Stimulated activated CD8-positive, alpha-beta memory T cell treated with anti-CD3 and anti-CD28 coated beads, Interleukin-7, amount 100 ng/mL, for 48 hours (primary cell): ENCODE results near the gene ENC1.

Source experiments
- DNase-seq, 2 donors: peaks; one replicate each; pipeline ENCODE4 v3.0.0-alpha.2; 2020; ENCODE audit warnings: low read depth in 1 of 2; ENCODE audit errors: extremely low read depth in 1 of 2

The ENC1 gene

GRCh38 chr5:74613283-74613682, 27.2 kb downstream of the ENC1 start:
- DNase-seq = no peak

DNA sequence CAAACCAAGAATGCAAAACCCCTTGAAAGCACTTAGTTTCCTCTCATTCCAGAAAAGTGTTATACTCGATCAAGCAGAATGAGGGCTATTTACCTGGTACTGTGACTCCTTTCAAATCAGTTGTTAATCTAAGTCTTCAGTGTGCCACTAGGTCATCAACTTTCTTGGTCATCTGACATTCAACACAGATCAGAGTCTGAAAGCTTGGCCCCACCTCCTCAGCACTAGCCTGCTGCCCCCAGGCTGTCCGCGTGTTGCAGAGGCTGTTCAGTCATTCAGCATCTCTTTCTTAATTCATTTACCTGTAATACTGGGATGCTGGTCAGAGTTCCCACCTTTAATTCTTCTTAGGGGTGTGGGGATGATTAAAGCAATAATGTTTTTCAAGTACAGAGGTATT, 28.5 kb downstream of the ENC1 start:
- DNase-seq = no peak

DNA sequence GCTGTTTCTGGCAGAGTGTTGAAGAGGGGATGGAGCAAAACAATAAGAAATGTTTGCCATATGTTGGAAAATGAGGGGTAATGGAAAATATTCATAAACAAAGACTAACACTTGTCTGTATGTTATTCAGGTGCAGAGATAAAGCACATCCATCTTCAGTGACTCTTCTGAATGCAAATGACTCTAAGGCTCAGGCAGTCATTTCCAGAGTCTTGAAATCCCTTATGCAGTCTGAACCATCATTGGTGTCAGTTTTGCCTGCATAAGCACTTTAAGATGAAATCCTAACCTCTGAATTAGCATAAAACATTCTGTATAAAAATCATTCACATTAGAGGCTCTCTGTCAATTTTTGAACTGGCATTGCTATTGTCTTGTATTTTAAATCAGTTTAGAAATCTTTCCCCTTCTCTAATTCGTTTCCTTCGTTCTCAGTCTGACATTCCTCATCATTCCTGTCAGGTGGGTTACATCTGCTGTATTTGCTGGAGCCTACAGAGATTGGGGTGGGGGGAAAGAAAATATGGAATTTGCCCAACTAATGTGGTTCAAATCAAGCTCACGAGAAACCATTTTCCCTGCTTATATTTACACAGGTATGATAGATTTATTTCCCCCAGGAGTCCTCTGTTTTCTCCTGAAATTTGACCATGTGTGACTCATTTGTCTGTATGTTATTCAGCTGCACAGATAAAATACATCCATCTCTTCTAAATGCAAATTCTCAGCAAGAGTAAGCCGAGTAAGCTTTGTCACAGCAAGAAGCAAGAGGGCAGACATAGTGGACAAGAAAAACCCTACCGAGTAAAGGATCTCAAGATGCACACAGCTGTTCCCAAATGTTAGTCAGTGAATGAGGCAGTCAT, 31.6 kb downstream of the ENC1 start:
- DNase-seq = no peak

- no peak for DNase-seq
These were observed 34.8 kb downstream of the ENC1 start for GRCh38 chr5:74605759-74606158.

- DNase-seq = no peak
These were observed 37.2 kb downstream of the ENC1 start for GRCh38 chr5:74603376-74603775.

DNA sequence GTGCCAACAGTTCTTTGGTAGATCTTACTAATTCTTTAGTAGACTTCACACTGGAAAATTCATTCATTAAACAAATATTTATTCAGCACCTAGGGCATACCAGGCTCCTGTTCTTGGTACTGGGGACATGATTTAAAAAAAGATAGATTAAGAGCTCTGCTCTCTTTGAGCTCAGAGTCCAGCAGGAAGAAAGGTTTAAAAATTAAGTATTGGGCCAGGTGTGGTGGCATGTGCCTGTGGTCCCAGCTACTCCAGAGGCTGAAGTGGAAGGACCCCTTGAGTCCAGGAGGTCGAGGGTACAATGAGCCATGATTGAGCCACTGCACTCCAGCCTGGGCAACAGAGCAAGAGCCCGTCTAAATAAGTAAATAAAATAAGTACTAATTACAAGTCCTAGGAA, 41.4 kb downstream of the ENC1 start:
- DNase-seq = no peak

DNA sequence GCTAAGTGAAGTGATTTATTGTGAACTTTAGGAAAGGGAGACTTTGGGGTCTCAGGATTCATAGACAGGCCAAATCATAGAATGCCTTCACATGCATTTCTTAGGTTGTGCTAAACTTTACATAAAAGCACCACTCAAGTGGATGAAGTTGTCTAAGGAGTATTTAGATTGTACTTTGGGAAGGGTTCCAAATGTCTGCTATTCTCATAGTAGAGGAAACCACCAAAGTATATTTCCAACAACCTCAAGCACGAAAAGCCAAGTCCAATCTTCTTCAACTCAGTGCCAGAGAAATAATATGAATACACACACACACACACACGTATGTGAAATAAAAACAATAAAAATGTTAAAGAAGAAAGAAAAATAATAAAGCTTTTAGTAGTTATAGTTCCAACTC, 41.8 kb downstream of the ENC1 start:
- no peak for DNase-seq

- no peak for DNase-seq
These were observed 43.6 kb downstream of the ENC1 start for GRCh38 chr5:74596927-74597326.

GRCh38 chr5:74595143-74595925, 45.2 kb downstream of the ENC1 start:
- no peak for DNase-seq

- DNase-seq = no peak
These were observed 46.1 kb downstream of the ENC1 start for GRCh38 chr5:74594137-74595040.

DNA sequence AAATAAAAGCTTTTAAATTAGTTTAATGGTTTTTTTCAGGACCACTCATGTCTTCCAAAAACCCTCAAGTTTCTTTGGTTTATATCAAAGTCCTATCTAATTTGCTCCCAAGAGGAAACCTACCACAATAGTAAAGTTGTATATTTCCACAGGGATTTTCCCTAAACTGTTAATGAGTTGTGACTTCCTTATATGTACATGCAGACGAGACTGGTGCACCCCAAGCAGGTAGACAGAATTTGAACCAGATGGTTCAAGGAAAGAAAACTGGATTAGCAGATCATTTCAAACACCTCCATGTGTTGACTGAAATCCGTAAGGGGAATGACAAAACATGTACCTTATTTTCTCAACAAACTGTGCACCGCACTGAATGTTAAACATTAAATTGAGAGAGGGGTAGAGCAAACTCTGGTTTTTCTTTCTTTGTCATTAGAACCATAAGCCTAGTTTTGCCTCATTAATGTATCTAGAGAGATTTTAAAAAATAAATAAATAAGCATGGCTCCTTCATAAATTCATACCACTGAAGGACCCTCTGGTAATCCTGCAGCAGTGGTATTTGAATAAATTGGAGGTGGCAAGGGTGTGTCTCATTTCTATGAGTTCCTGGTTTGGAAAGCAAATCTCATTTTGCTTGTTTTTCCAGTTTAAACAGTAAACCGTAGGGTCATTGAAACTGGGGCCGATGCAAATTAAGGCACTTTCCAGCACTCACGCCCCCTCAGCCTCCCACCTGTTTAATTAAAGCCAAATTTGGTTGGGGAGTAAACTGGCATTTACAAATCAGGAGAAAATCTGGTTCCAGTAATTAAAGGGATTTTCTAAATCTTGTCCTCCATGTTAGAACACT, 51.1 kb downstream of the ENC1 start:
- no peak for DNase-seq

DNA sequence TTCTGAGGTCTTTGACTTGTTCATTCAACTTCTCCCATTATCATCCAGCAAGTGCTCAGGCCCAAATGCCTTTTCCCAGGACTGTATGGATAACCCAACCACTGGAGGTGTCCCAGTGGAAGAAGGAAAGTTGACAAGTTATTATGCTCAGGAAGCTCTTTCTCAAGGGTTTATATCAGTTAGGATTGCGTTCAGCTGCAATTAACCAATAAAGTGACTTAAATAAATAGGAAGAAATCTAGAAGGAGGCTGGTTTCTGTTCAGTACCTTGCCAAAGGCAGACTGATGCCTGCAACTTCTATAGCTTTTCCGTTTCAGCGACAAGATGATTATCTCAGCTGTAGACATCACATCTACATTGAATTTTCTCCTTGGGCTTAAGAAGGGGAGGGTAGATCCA, 52.1 kb downstream of the ENC1 start:
- no peak for DNase-seq

DNA sequence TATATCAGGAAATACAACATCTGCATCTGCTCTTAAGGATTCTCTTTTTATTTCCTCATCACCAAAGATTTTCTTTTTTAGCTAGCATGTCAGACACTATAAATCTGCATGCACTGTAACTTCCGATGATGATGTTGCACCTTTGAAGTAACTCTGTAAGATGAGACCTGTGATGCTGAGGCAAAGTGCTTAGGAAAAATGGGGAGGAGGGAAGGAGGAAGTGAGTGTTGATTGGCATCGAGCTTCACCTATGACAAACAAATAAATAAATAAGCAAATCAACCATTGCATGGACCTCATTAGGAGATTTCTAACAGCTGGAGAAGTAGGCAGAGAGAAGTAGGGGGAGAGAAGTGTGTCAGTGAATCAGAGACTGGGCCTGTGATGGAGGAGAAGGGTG, 52.6 kb downstream of the ENC1 start:
- DNase-seq = no peak

- DNase-seq = no peak
These were observed 53.2 kb downstream of the ENC1 start for GRCh38 chr5:74587300-74587699.

DNA sequence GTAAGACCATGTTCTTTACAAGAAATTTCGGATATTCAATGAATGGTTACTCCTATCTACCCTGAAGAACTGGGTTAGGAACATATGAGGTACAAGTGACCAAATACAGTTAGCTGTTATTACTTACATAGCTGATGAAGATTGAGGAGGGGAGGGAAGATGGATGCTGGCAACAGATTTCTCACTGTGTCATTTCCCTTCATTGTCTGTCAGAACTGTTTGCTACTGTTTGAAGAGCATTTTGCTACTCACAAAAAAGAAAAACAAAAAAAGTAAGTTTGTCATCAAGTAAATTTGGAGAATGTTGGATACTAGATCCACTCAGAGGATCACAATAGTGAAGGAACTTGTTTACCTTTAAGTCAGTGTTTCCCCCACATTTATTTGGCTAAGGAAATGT, 53.7 kb downstream of the ENC1 start:
- DNase-seq = no peak

- no peak for DNase-seq
These were observed 57.7 kb downstream of the ENC1 start for GRCh38 chr5:74582853-74583252.

DNA sequence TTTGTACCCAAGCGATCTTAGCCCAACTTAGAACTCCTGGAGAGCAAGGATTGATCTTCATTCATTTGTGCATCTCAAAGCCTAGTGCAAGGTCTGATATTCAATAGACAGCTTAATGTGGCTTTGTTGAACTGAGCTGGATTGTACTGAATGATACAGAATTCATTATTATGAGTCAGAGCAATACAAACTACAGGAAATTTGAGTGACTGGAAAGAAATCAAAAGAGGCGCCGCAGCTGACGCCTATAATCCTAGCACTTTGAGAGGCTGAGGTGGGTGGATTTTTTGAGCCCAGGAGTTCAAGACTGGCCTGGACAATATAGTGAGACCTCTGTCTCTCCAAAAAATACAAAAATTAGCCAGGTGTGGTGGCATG, 58.6 kb downstream of the ENC1 start:
- DNase-seq = no peak

- DNase-seq = no peak
These were observed 59.8 kb downstream of the ENC1 start for GRCh38 chr5:74580729-74581109.

DNA sequence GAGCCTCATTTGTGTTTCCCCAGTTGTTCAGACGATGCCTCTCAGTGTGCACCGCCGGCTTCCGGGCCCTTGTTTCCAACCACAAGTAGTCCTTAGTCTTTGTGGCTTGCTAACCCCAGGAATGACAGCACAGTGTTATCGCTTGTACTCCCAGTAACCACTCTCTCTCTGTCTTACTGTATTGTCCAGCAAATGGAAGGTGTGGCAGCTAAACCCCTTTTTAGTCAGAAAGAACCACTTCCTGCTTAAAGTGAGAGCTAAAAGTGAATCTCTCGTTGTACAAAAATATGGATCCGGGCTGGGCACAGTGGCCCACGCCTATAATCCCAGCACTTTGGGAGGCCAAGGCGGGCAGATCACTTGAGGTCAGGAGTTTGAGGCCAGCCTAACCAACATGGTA, 61.3 kb downstream of the ENC1 start:
- DNase-seq = peak; percentile 29 to 72

DNA sequence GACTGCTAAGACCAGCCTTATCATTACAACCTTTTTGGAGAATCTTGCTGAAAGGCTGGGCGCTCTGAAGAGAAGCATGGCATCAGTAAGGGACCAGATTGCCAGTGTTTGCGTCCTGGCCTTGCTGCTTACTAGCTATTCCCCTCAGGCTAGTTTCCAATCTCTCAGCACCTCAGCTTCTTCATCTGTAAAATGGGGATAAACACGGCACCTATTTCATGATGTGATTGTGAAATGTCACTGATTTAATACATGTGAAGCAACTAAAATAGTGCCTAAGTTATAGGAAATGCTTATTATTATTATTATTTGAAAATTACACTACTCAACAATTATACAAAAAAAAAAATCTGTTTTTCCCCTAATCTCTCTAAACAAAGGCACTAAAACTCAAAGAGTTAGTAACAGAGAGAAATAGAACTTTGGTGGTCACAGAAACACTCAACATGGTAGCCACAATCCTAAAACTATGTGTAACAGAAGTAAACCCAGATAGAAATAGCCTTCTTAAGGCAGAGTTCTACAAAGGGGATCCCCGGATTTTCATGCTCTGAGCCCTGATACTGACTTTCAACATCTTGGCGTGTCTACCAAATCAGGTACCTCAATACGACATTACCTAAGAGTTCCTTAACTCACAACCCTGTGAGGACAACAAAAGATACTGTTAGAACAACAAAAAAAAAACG, 62.0 kb downstream of the ENC1 start:
- no peak for DNase-seq
